Keratinocyte (primary cell): ENCODE measurements around the gene PRKCH. TPM values are rescaled to one million over a fixed set of nuclear protein-coding genes. Genes with fewer than 3 reads are reported as not detected.
A peak's percentile ranks its signal among the peaks of the same experiment; 100 is the strongest.

ENCODE experiments used
- DNase-seq: peaks from one replicate; pipeline ENCODE4 v3.0.0-alpha.2; 2011; ENCODE audit warnings: low read depth, missing footprints, low spot score
- FAIRE-seq: peaks from 2 replicates; lab custom pipeline; 2011; peaks lifted over from hg19 to GRCh38; lab: Jason Lieb, UNC
- H2AFZ ChIP-seq: 2 replicates; pipeline ENCODE4 v1.6.0; 2012; ENCODE audit warnings: low read length, control low read depth, inconsistent platforms; ENCODE audit not compliant: control insufficient read depth
- H3K27ac ChIP-seq: 2 replicates; pipeline ENCODE4 v1.5.1; 2011; ENCODE audit warnings: low read length; ENCODE audit not compliant: control insufficient read depth, insufficient read depth
- H3K27me3 ChIP-seq: 3 replicates; pipeline ENCODE4 v1.6.0; 2011; ENCODE audit warnings: low read length; ENCODE audit not compliant: control insufficient read depth, insufficient read depth; ENCODE audit errors: extremely low read depth
- H3K36me3 ChIP-seq, 2 experiments: 2 replicates in 1 of 2; 3 replicates in 1 of 2; pipeline ENCODE4 v1.5.1; 2011; ENCODE audit warnings: low read length in 2 of 2, mild to moderate bottlenecking in 1 of 2; ENCODE audit not compliant: control insufficient read depth in 2 of 2, insufficient read depth in 2 of 2; ENCODE audit errors: extremely low read depth in 1 of 2
- H3K4me1 ChIP-seq: 3 replicates; pipeline ENCODE4 v1.5.1; 2011; ENCODE audit warnings: low read length; ENCODE audit not compliant: control insufficient read depth, insufficient read depth; ENCODE audit errors: extremely low read depth
- H3K4me2 ChIP-seq: 3 replicates; pipeline ENCODE4 v1.6.0; 2011; ENCODE audit warnings: low read depth, low read length; ENCODE audit not compliant: control insufficient read depth, insufficient read depth; ENCODE audit errors: extremely low read depth
- H3K4me3 ChIP-seq, 3 experiments: fragments of 200-600 bp in 1 of 3; sonication (generic) in 1 of 3; 2 replicates in 2 of 3; 3 replicates in 1 of 3; pipeline ENCODE4 v1.5.1; 2011 to 2016; ENCODE audit warnings: low read length in 3 of 3, mild to moderate bottlenecking in 3 of 3, control low read depth in 2 of 3, inconsistent platforms in 1 of 3, low read depth in 1 of 3, mixed read lengths in 1 of 3, mixed run types in 1 of 3, moderate library complexity in 1 of 3; ENCODE audit not compliant: control insufficient read depth in 2 of 3, insufficient read depth in 2 of 3; ENCODE audit errors: extremely low read depth in 1 of 3
- H3K79me2 ChIP-seq: 2 replicates; pipeline ENCODE4 v1.6.0; 2012; ENCODE audit warnings: low read length; ENCODE audit not compliant: control insufficient read depth, insufficient read depth
- H3K9ac ChIP-seq: 3 replicates; pipeline ENCODE4 v1.6.0; 2011; ENCODE audit warnings: low read length; ENCODE audit not compliant: control insufficient read depth, insufficient read depth; ENCODE audit errors: extremely low read depth
- H3K9me1 ChIP-seq: 3 replicates; pipeline ENCODE4 v1.6.0; 2011; ENCODE audit warnings: low read length; ENCODE audit not compliant: control insufficient read depth, insufficient read depth; ENCODE audit errors: extremely low read depth
- H3K9me3 ChIP-seq: 2 replicates; pipeline ENCODE4 v1.5.1; 2012; ENCODE audit warnings: low read depth, low read length; ENCODE audit not compliant: control insufficient read depth
- H4K20me1 ChIP-seq: 3 replicates; pipeline ENCODE4 v1.6.0; 2011; ENCODE audit warnings: low read length; ENCODE audit not compliant: control insufficient read depth, insufficient read depth; ENCODE audit errors: extremely low read depth
- EZH2 ChIP-seq: IDR thresholded peaks from one replicate; pipeline ENCODE4 v1.6.1; 2012; ENCODE audit warnings: inconsistent platforms, mild to moderate bottlenecking, low read length, moderate library complexity
- dilution Hi-C: fragments of 300-500 bp; cut with MboI; formaldehyde crosslinking; loops from one replicate; pipeline ENCODE4 v1.7.0; 2020; ENCODE audit warnings: low sequenced_read_pairs; ENCODE audit not compliant: extremely low pct_ligation_motif_present
- polyA plus RNA-seq, 5 experiments: library from polyadenylated mRNA; depleted of rRNA in 3 of 5; stranded (reverse) in 3 of 5; stranded (forward) in 1 of 5; unstranded in 1 of 5; fragments of >200 nt; gene quantifications; 1 replicate in 1 of 5; 2 replicates in 3 of 5; 3 replicates in 1 of 5; pipeline versions ENCODE4 v1.2.1 to v1.2.3, GENCODE V29; 2011 to 2012; ENCODE audit warnings: missing spikeins in 2 of 5, low read depth in 1 of 5, low replicate concordance in 1 of 5
- TF ChIP-seq, protein P1 (sequence below), 3 experiments: IDR thresholded peaks in 1 of 3; conservative IDR thresholded peaks in 1 of 3; optimal IDR thresholded peaks in 1 of 3; 2 replicates in 2 of 3; 3 replicates in 1 of 3; pipeline versions ENCODE3 to v1.5.1; 2011; ENCODE audit warnings: low read length in 3 of 3, mild to moderate bottlenecking in 3 of 3, moderate library complexity in 2 of 3, control low read depth in 1 of 3, inconsistent platforms in 1 of 3; ENCODE audit not compliant: insufficient read depth in 2 of 3; ENCODE audit errors: extremely low read depth in 1 of 3

The PRKCH gene
- polyA plus RNA-seq, 1 donor (not counting 4 experiments of a cell fraction or from before 2014, with no cell fraction given), result 13.7 TPM

DNA sequence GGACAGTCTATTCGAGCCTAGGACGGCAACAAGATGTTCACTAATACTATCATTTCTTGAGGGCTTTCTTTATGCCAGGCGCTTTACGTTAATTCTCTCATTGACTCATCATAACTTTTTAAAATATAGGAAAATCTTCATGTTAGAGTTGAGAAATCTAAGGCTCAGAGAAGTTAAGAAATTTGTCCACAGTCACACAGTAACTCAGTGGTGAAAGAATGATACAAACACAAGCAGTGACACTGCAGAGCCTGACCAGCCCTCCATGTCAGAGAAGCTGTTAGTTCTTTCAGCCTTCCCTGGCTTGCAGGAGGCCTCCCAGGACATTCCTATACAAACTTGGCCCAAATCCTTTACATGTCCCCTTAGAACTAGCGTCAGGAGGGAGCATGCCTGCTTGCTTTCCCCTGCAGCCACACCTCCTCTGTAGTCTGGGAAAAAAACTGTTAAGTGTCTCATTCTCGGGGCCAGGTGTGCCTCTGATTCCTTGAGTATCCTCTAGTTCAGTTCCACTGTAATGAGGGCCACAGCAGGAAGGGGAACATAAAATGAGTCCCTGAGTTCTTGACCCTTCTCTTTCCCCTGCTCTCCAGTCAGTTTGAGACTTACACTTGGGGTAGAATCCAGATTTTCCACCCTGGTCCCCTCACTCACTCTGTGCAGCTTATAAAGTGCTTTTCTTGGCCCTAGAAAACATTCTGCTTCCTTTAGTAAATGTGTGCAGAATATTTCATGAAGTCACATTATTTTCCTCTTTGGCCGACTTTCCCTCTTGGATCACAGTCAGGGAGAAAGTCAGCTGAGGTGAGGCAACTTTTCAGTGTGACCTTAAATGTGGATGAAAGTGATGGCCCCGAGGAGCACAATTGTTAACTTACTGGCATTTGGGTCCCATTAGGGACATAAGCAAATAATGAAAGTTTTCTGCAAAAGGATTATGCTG is 221.7 kb downstream of the PRKCH start:
- H3K27ac ChIP-seq, result no peak overlapping the region
- no peak overlapping the region for H3K4me2 ChIP-seq
- no peak overlapping the region for H3K4me3 ChIP-seq
- H3K27me3 ChIP-seq, result no peaks in the 10 kb centered on the region
- DNase-seq, result no peak
- no peaks in the 10 kb centered on the region for H3K9me3 ChIP-seq
- no peaks in the 10 kb centered on the region for H3K9me1 ChIP-seq
- dilution Hi-C loops, result no loop called here
- peaks cover 0 to 4% of the 10 kb centered on the region in 2 experiments for H3K36me3 ChIP-seq
- peaks cover 13% of the 10 kb centered on the region for H3K4me1 ChIP-seq
- H3K9ac ChIP-seq, result no peak overlapping the region
- peak; percentile 43 for FAIRE-seq
- H4K20me1 ChIP-seq, result no peaks in the 10 kb centered on the region
- TF ChIP-seq EZH2, result no peak
- TF ChIP-seq, protein P1, sequence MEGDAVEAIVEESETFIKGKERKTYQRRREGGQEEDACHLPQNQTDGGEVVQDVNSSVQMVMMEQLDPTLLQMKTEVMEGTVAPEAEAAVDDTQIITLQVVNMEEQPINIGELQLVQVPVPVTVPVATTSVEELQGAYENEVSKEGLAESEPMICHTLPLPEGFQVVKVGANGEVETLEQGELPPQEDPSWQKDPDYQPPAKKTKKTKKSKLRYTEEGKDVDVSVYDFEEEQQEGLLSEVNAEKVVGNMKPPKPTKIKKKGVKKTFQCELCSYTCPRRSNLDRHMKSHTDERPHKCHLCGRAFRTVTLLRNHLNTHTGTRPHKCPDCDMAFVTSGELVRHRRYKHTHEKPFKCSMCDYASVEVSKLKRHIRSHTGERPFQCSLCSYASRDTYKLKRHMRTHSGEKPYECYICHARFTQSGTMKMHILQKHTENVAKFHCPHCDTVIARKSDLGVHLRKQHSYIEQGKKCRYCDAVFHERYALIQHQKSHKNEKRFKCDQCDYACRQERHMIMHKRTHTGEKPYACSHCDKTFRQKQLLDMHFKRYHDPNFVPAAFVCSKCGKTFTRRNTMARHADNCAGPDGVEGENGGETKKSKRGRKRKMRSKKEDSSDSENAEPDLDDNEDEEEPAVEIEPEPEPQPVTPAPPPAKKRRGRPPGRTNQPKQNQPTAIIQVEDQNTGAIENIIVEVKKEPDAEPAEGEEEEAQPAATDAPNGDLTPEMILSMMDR (optimal IDR thresholded peaks at IDR 0.05 in 1 of 3, IDR thresholded peaks at IDR 0.05 in 1 of 3, conservative IDR thresholded peaks at IDR 0.05 in 1 of 3; ENCODE audit: extremely low read depth in 1 of 3, insufficient read depth in 2 of 3, low read length in 3 of 3), result no peak
- H2AFZ ChIP-seq, result no peak overlapping the region
- H3K79me2 ChIP-seq, result no peaks in the 10 kb centered on the region

DNA sequence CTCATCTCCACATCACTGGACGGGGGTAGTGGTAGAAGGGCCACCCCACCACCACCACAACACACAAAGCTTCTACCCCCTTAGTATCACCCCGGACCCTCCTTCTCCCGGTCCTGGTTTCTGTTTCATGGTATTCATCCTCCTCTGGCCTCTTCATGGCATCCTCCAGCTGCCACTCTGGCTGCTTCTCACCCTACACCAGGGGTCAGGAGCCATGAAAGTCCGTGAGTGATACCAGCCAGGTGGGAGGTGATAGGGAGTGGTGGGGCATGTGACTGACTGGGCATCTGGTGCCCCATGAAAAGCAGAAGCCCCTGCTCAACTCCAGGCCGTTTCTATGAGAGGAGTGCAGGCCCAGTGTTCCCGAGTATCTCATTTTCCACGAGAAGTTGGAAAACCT is 222.6 kb downstream of the PRKCH start:
- Histone ChIP-seq H3K4me3 (no peak overlapping the region), H2AFZ (no peak overlapping the region), H3K27ac (no peak overlapping the region), H3K4me1 (peaks cover 11% of the 10 kb centered on the region), H3K4me2 (no peak overlapping the region), H3K79me2 (no peaks in the 10 kb centered on the region), H3K9me3 (no peaks in the 10 kb centered on the region), H4K20me1 (no peaks in the 10 kb centered on the region), H3K27me3 (no peaks in the 10 kb centered on the region), H3K36me3 (peaks cover 0 to 4% of the 10 kb centered on the region in 2 experiments), H3K9ac (no peak overlapping the region), H3K9me1 (no peaks in the 10 kb centered on the region)
- TF ChIP-seq, protein P1 (optimal IDR thresholded peaks at IDR 0.05 in 1 of 3, IDR thresholded peaks at IDR 0.05 in 1 of 3, conservative IDR thresholded peaks at IDR 0.05 in 1 of 3; ENCODE audit: extremely low read depth in 1 of 3, insufficient read depth in 2 of 3, low read length in 3 of 3), result no peak
- no peak for TF ChIP-seq EZH2
- DNase-seq (no peak), FAIRE-seq (no peak)
- dilution Hi-C loops, result no loop called here
